Measurements from ENCODE around the gene ARHGAP35.

The ARHGAP35 gene

DNA sequence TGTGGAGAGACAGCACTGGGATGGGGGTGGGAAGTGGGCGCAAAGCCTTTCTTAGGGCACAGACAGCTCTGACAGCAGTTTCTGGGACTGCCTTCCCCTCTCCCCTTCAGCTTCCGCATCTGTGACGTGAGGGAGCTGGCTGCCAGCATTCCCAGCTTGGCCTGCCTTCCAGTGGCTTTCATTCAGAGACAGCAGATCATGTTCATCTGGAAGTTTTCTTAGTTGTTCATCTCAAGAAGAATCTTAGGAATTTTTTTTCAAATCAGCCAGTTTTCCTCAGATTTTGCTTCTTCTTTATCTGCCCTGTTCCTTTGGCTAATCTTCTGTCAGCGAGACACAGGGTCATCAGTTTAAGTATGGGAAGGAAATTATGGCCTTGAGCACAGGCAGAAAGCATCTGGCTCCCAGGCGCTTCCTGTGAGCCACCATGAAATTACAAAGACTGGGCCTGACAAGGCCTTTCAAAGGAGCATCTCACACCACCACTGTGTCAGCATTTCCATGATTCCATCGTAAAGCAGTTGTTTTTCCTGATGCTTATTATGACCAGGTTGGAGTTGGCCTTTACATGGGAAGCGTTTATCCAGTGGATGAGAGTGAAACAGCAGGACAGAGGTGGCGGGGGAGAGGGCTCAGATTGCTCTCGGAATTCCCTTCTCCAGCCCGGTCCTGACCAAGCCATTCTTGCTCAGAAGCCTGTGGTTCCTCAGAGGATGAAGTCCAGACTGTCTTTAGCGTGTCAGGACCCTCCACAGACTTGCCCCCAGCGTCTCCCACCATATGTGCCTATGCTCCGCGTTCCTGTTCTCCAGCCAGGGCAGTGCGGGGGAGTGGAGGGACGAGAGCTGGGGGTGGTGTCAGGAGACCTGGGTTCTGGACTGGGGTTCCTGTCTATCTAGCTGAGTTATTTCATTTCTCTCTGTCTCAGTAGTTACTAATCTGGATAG, 43.6 kb downstream of the ARHGAP35 start:
- DNase-seq (ENCODE audit: low spot score) = no peak

DNA sequence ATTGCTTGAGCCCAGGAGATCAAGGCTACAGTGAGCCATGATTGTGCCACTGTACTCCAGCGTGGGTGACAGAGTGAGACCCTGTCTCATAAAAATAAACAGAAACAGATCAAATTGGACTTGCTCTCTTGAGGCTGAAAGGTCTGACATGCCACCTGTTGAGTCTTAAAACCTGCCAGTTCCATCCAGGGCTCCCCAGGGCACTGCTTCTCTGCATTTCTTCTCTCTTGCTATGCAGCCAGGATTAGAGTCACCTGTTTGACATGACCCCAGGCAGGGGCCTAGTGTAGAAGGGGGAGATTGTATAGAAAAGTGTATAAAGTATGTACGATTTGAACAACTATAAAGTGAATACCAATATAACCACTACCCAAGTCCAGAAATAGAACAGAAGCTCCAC, 45.4 kb downstream of the ARHGAP35 start:
- no peak for DNase-seq (ENCODE audit: low spot score)

DNA sequence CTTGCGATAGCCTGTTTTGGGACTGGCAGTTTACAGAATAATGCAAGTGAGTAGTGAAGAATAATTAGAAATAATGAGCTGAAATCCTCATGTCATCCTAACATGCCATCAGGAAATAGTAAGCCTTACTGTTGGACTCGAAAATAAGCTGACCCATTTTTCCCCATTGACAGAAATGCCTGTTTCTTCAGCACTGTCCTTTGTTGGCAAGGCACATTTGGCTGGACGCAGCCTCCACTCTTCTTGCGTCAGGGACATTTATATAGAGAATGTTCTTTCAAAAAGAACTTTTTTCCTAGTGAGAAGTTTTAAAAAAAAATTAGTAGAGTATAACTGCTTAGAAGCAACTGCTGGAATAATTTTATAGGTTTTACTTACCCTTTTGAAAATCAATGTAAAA, 47.1 kb downstream of the ARHGAP35 start:
- DNase-seq (ENCODE audit: low spot score) = no peak

DNA sequence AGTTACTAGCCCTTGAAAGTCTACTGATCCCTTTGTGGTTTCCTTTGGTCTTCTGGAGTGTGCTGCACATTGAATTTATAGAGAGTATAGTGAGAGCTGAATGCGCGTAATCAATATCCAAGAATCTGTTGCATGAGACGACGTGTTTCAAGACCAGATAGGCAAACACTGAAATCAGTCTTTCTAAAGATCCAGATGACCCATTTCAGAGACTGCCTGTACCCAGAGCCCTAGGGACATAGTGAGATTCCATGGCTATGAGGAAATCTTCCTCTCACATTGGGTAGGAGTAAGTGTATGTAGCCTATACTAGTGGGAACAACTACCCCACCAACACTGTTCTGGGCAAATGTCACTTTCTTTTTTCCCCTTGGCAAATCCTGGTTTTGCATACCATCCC, 48.6 kb downstream of the ARHGAP35 start:
- no peak for DNase-seq (ENCODE audit: low spot score)

Data from NAMALWA (cell line).